ENCODE measurements around the gene SERPINA1. TPM values are rescaled to one million over a fixed set of nuclear protein-coding genes. Genes with fewer than 3 reads are reported as not detected.

SERPINA1 gene
- total RNA-seq, 1 experiment from 2014 or later: not detected

DNA sequence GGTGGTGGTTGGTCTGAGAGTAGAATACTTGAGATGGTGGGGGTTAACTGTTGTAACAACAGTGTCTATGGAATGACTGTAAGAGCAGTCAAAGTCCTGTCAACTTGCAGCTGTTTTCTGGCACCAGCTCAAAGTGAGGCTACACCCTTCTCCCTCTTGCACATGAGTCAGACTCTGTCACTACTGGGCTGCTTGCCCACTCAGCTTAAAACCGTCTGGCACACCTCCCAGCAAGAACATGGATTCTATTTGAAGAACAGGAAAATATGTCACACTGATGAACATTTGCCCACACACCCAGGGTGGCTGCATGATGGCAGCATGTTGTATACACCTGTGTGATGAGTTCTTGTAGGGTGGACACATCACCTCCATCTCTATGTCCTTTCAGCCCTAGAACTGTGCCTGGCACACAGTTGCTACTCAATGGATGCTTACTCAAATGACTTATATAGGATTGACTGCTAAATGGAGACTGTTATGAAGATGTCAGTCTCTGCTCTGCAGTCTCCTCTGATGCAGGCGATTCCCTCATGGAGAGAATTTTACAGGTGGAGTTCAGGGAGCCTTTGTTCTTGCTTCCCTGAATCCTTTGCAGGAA lies 46.0 kb downstream of the SERPINA1 start:
- Histone ChIP-seq H3K4me3 (ENCODE audit: insufficient read depth, low read depth, low read length) (no peak overlapping the region), H3K36me3 (replicated peaks; ENCODE audit: control insufficient read depth, insufficient read depth, low read length) (no peaks in the 10 kb centered on the region), H3K27me3 (ENCODE audit: control insufficient read depth, insufficient read depth, low read length) (no peaks in the 10 kb centered on the region)
- DNase-seq: no peak

DNA sequence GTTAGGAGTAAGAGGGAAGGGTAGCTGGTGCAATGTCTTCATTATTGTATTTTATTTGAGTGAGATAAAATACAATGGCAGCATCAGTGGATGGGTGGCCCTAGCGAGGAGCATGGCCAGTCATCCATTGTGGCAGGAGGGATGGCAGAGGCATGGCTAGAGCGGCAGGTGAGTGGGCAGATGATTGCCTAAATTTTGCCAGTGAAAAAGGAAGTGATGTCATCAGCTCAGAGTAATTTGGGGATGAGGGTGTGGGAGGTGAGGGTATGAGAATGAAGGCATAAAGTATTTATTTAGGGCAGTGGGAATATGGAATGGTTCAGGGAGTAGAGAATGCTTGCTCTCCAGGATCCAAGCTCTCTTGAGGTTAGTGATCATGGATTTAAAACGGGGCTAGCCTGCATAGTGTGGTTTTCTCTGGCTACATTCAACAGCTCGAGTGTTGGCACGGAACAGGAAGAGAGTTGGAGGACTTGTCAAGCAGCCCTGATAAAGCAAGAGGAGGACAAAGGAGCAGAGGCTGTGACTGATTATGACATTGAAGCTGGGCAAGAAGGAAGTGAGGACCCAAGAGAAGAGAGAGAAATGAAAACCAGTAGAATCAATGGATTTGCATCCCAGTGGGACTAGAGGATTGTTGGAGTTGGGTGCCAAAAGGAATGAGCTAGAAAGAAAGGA lies 46.6 kb downstream of the SERPINA1 start:
- H3K27me3 ChIP-seq (ENCODE audit: control insufficient read depth, insufficient read depth, low read length): no peaks in the 10 kb centered on the region
- no peaks in the 10 kb centered on the region for H3K36me3 ChIP-seq (replicated peaks; ENCODE audit: control insufficient read depth, insufficient read depth, low read length)
- no peak for DNase-seq
- no peak overlapping the region for H3K4me3 ChIP-seq (ENCODE audit: insufficient read depth, low read depth, low read length)

DNA sequence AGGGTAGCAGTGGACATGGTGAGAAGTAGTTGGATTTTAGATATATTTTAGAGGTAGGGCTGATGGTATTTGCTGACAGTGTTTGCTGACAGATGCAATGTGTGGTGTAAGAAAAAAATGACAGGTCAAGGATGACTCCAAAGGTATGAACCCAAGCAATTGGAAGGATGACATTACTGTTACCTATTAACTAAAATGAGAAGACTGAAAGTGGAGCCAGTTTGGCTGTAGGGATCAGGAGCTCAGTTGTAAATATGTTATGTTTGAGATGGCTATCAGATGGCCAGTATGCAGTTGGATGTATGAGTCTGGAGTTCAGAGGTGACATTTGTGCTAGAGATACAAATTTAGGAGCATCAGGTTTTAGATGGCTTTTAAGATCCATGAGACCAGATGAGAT lies 47.9 kb downstream of the SERPINA1 start:
- Histone ChIP-seq H3K36me3 (replicated peaks; ENCODE audit: control insufficient read depth, insufficient read depth, low read length) (no peaks in the 10 kb centered on the region), H3K4me3 (ENCODE audit: insufficient read depth, low read depth, low read length) (no peak overlapping the region), H3K27me3 (ENCODE audit: control insufficient read depth, insufficient read depth, low read length) (no peaks in the 10 kb centered on the region)
- no peak for DNase-seq

DNA sequence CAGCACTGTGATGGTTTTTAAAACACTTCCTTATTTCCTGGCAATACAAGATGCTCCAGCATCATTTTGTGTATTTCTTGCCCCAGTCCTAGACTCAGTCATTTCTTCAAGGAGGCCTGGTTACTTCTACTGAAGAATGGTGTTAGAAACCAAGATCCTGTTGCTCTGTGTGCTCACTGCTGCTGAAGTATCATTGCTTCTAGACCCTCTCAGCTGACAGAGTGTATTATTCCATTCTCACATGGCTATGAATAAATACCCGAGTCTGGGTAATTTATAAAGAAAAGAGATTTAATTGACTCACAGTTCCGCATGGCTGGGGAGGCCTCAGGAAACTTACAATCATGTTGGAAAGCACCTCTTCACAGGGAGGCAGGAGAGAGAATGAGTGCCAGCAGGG lies 50.4 kb downstream of the SERPINA1 start:
- no peaks in the 10 kb centered on the region for H3K27me3 ChIP-seq (ENCODE audit: control insufficient read depth, insufficient read depth, low read length)
- H3K4me3 ChIP-seq (ENCODE audit: insufficient read depth, low read depth, low read length): no peak overlapping the region
- no peaks in the 10 kb centered on the region for H3K36me3 ChIP-seq (replicated peaks; ENCODE audit: control insufficient read depth, insufficient read depth, low read length)
- DNase-seq: no peak

DNA sequence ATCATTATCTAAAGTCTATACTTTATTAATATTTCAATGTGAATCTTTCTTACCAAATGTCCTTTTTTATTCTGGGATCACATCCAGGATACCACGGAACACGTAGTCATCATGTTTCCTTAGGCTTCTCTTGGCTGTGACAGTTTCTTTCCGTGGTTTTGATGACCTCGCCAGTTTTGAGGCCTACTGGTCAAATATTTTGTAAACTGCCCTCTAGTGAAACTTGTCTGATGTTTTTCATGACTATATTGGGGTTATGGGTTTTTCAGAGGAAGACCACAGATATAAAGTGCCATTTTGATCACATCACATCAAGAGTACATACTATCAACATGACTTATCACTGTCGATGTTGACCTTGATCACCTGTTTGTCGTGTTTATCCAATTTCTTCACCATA lies 51.1 kb downstream of the SERPINA1 start:
- no peak for DNase-seq
- no peak overlapping the region for H3K4me3 ChIP-seq (ENCODE audit: insufficient read depth, low read depth, low read length)
- no peaks in the 10 kb centered on the region for H3K36me3 ChIP-seq (replicated peaks; ENCODE audit: control insufficient read depth, insufficient read depth, low read length)
- H3K27me3 ChIP-seq (ENCODE audit: control insufficient read depth, insufficient read depth, low read length): no peaks in the 10 kb centered on the region

DNA sequence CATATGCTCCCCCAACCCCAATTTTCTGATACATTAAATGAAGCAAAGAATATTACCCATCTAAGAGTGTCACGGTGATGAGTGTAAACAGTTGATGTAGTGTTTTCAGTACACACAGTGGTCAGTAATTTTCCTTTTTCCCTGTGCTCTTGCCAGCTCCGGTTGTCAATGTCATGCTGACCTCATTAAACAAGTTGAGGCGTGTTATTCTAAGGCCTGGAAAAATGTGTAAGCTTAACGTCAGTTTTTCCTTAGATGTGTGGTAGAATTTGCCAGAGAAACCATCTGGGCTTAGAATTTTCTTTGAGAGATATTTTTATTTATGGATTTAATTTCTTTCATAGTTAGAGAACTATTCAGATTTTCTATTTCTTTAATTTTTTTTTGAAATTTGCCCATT lies 53.5 kb downstream of the SERPINA1 start:
- DNase-seq: no peak

DNA sequence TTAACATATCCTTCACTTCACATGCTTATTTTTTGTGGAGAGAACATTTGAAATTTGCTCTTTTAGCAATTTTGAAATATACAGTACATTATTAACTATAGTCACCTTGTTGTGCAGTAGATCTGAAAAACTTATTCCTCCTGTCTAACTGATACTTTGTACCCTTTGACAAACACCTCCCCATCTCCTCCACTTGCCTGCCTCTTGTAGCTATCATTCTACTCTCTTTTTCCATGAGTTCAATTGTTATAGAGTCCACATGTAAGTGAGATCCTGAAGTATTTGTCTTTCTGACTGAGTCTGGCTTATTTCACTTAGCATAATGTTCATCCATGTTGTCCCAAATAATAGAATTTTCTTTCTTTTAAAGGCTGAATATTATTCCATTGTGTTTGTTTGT lies 55.8 kb downstream of the SERPINA1 start:
- Histone ChIP-seq H3K27me3 (ENCODE audit: control insufficient read depth, insufficient read depth, low read length) (no peaks in the 10 kb centered on the region), H3K4me3 (ENCODE audit: insufficient read depth, low read depth, low read length) (no peak overlapping the region), H3K36me3 (replicated peaks; ENCODE audit: control insufficient read depth, insufficient read depth, low read length) (no peaks in the 10 kb centered on the region)
- no peak for DNase-seq

More for the DNA sequence above, 53.5 kb downstream of the SERPINA1 start:
- no peaks in the 10 kb centered on the region for H3K27me3 ChIP-seq (ENCODE audit: control insufficient read depth, insufficient read depth, low read length)
- H3K36me3 ChIP-seq (replicated peaks; ENCODE audit: control insufficient read depth, insufficient read depth, low read length): no peaks in the 10 kb centered on the region
- no peak overlapping the region for H3K4me3 ChIP-seq (ENCODE audit: insufficient read depth, low read depth, low read length)

DNA sequence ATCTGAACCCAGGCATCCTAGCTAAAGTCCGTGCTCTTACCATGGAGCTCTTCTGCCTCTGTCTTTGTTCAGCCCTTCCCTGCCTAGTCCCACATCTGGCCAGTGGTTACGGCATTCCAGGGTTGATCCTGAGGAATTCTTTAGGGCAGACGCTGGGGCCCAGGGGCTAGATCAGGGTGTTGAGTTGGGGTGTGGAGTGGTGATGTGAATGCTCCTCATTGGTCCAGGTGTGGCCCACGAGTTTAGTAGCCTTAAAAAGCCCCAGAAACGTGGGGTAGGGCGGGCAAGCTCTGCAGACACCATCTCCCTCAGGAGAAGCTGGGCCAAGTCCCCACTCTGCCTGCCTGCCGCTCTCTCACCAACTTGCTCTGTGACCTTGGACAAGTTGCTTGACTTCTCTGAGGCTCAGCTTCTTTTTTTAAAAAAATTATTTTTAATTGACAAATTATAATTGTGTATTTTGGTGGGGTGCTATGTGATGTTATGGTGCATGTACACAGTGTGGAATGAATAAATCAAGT lies 56.3 kb downstream of the SERPINA1 start:
- no peaks in the 10 kb centered on the region for H3K36me3 ChIP-seq (replicated peaks; ENCODE audit: control insufficient read depth, insufficient read depth, low read length)
- DNase-seq: no peak
- H3K4me3 ChIP-seq (ENCODE audit: insufficient read depth, low read depth, low read length): no peak overlapping the region
- no peaks in the 10 kb centered on the region for H3K27me3 ChIP-seq (ENCODE audit: control insufficient read depth, insufficient read depth, low read length)

DNA sequence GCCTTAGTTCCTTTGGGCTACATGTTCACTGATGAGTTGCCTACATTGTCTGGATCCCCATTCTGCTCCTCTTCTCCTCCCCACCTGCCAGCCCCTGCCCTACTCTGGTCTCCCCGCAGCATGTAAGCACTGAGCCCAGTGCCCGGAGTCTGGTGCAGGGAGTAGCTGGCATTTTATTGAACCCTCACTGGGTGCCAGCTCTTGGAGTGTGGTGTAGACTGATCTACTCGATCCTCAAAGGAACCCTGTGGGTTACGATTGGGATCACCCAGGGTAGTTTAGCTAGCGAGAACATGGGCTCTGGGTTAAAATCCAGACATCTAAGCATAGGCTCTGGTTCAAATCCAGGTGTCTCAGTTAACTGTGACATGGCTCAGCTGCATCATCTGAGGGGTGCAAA lies 56.9 kb downstream of the SERPINA1 start:
- Histone ChIP-seq H3K4me3 (ENCODE audit: insufficient read depth, low read depth, low read length) (no peak overlapping the region), H3K36me3 (replicated peaks; ENCODE audit: control insufficient read depth, insufficient read depth, low read length) (no peaks in the 10 kb centered on the region), H3K27me3 (ENCODE audit: control insufficient read depth, insufficient read depth, low read length) (no peaks in the 10 kb centered on the region)
- DNase-seq: no peak

DNA sequence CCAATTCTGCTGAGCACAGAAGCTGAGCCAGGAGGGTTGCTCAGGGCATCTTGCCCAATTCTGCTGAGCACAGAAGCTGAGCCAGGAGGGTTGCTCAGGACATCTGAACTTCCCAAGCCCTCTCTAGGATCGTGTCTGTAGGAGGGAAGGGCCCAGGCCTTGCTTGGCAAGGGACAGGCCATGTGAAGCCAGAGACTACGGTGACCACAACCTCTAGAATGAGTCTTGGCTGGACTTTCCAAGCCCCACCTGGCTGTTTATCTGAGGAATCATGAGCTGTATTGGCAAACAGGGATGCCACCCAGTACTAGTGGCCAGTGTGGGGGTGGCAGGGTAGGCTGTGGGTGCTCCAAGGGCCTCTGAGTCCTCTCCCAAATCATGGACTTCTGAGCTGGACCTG lies 57.5 kb downstream of the SERPINA1 start:
- Histone ChIP-seq H3K4me3 (ENCODE audit: insufficient read depth, low read depth, low read length) (no peak overlapping the region), H3K36me3 (replicated peaks; ENCODE audit: control insufficient read depth, insufficient read depth, low read length) (no peaks in the 10 kb centered on the region), H3K27me3 (ENCODE audit: control insufficient read depth, insufficient read depth, low read length) (no peaks in the 10 kb centered on the region)
- no peak for DNase-seq

DNA sequence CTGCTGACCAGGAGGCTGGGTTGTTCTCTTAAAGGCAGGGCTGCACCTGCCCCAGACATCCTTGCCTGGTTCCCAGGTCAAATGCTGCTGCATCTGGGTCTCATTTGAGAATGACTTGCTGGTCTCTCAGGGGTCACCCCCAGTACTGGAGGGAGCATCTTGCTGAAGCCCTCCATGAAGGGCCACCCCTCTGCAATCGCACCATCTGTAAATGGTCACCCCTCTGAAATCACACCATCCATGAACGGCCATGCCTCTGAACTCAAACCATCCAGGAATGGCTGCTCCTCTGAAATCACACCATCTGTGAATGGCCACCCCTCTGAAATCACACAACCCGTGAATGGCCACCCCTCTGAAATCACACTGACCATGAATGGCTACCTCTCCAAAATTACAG lies 58.0 kb downstream of the SERPINA1 start:
- Histone ChIP-seq H3K36me3 (replicated peaks; ENCODE audit: control insufficient read depth, insufficient read depth, low read length) (no peaks in the 10 kb centered on the region), H3K4me3 (ENCODE audit: insufficient read depth, low read depth, low read length) (no peak overlapping the region)

DNA sequence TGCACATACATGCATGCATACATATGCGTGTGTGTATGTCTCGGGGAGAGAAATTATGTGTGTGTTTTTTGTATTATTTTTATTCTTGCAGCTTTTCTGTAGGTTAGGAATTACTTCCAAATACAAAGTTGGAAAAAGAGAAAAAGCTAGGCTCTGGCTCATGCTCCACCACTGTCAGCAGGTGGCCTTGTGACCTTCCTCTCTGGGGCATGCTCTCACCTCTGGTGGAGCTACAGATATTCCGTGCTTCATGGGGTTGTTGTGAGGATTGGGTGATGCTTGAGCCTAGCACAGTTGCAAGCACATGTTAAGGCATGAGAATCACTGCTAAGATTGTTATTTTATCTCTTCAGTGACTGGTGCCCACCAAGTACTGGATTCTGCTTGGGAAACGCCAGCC lies 58.5 kb downstream of the SERPINA1 start:
- DNase-seq: no peak
- no peaks in the 10 kb centered on the region for H3K27me3 ChIP-seq (ENCODE audit: control insufficient read depth, insufficient read depth, low read length)
- H3K4me3 ChIP-seq (ENCODE audit: insufficient read depth, low read depth, low read length): no peak overlapping the region
- no peaks in the 10 kb centered on the region for H3K36me3 ChIP-seq (replicated peaks; ENCODE audit: control insufficient read depth, insufficient read depth, low read length)

More for the DNA sequence above, 58.0 kb downstream of the SERPINA1 start:
- no peak for DNase-seq
- H3K27me3 ChIP-seq (ENCODE audit: control insufficient read depth, insufficient read depth, low read length): no peaks in the 10 kb centered on the region

DNA sequence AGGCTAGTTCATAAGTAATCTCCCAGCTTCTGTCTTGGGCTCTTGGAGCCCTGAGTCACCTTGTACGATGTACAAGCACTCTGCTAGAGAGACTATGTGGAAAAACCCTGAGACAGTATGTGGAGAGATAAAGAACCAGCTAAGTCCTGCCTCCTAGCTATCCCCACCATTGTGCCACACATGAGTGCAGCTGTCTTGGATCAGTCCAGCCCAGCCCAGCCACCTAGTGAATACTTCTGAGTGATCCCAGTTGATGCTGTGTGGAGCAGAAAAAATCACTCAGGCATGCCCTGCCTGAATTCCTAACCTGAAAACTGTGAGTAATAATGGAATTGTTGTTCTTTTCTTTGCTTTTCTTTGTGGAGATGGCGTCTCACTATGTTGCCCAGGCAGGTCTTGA lies 60.2 kb downstream of the SERPINA1 start:
- H3K27me3 ChIP-seq (ENCODE audit: control insufficient read depth, insufficient read depth, low read length): no peaks in the 10 kb centered on the region
- no peak for DNase-seq

More for the DNA sequence above, 60.2 kb downstream of the SERPINA1 start:
- H3K36me3 ChIP-seq (replicated peaks; ENCODE audit: control insufficient read depth, insufficient read depth, low read length): no peaks in the 10 kb centered on the region
- H3K4me3 ChIP-seq (ENCODE audit: insufficient read depth, low read depth, low read length): no peak overlapping the region
